BLaER1 (cell line): ENCODE measurements around the gene ADAM17.

ENCODE experiments used
- H3K27ac ChIP-seq: shearing (Covaris generic); formaldehyde crosslinking; 2 replicates; pipeline ENCODE4 v1.8.1; 2022
- H3K27me3 ChIP-seq: shearing (Covaris generic); formaldehyde crosslinking; 2 replicates; pipeline ENCODE4 v1.8.1; 2022
- H3K36me3 ChIP-seq: shearing (Covaris generic); formaldehyde crosslinking; 2 replicates; pipeline ENCODE4 v1.8.1; 2022
- H3K4me1 ChIP-seq: shearing (Covaris generic); formaldehyde crosslinking; 2 replicates; pipeline ENCODE4 v1.8.1; 2022
- H3K4me2 ChIP-seq: shearing (Covaris generic); formaldehyde crosslinking; 2 replicates; pipeline ENCODE4 v1.8.1; 2022
- H3K4me3 ChIP-seq: shearing (Covaris generic); formaldehyde crosslinking; 2 replicates; pipeline ENCODE4 v1.8.1; 2022
- H3K9ac ChIP-seq: shearing (Covaris generic); formaldehyde crosslinking; 2 replicates; pipeline ENCODE4 v1.8.1; 2022
- H3K9me3 ChIP-seq: shearing (Covaris generic); formaldehyde crosslinking; 2 replicates; pipeline ENCODE4 v1.8.1; 2022
- H4K20me1 ChIP-seq: shearing (Covaris generic); formaldehyde crosslinking; 2 replicates; pipeline ENCODE4 v1.8.1; 2022
- Cebpa-rat ChIP-seq: shearing (Covaris generic); IDR thresholded peaks from 2 replicates; pipeline ENCODE4 v1.8.1; 2022

Gene ADAM17

DNA sequence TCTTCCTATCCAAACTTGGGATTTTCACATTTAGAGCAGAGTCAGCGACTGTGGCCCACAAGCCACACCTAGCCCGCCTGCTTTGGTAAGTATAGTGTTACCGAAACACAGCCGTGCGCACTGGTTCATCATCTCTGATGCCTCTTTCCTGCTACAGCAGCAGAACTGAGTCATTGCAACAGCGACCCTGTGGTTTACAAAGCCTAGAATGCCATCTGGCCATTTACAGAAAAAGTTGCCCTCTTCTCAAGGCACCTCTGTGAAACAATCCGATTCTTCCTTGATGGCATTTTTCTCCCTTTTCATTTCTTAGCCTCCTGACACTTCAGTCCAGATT, 92.0 kb downstream of the ADAM17 start:
- Histone ChIP-seq H3K4me1 (peaks cover 25% of the 10 kb centered on the region), H3K4me3 (no peak overlapping the region), H3K27ac (no peak overlapping the region), H3K9ac (no peak overlapping the region), H3K27me3 (no peaks in the 10 kb centered on the region), H3K36me3 (peaks cover 89% of the 10 kb centered on the region), H3K9me3 (no peaks in the 10 kb centered on the region), H4K20me1 (no peaks in the 10 kb centered on the region), H3K4me2 (no peak overlapping the region)
- TF ChIP-seq Cebpa-rat: no peak

GRCh38 chr2:9462886-9463697, 92.5 kb downstream of the ADAM17 start:
- H3K27me3 ChIP-seq: no peaks in the 10 kb centered on the region
- no peak overlapping the region for H3K4me3 ChIP-seq
- H3K9me3 ChIP-seq: no peaks in the 10 kb centered on the region
- H3K9ac ChIP-seq: no peak overlapping the region
- no peak for TF ChIP-seq Cebpa-rat
- H3K4me2 ChIP-seq: no peak overlapping the region
- H3K4me1 ChIP-seq: peaks cover 25% of the 10 kb centered on the region
- H3K36me3 ChIP-seq: peaks cover 89% of the 10 kb centered on the region
- H3K27ac ChIP-seq: no peak overlapping the region
- no peaks in the 10 kb centered on the region for H4K20me1 ChIP-seq

- Histone ChIP-seq H3K4me1 (peaks cover 25% of the 10 kb centered on the region), H3K9ac (no peak overlapping the region), H3K36me3 (peaks cover 91% of the 10 kb centered on the region), H3K27me3 (no peaks in the 10 kb centered on the region), H4K20me1 (no peaks in the 10 kb centered on the region), H3K4me3 (no peak overlapping the region), H3K27ac (no peak overlapping the region), H3K9me3 (no peaks in the 10 kb centered on the region), H3K4me2 (no peak overlapping the region)
- TF ChIP-seq Cebpa-rat: no peak
Observed at GRCh38 chr2:9462313-9462712, 93.3 kb downstream of the ADAM17 start.

DNA sequence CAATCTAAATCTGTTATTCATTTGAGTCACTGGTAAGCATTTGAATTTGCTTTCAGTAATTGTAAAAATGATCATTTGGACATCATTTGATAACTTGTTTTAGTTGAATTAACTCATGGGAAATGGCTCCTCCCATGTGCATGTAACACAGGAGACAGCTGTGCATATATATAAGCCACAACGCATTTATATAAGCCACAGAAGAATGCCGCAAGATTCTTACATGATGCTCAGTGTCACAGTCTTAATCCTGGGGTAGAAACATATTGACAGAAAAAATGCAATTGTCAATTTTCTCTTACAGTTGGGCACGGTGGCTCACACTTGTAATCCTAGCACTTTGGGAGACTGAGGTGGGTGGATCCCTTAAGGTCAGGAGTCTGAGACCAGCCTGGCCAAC, 94.6 kb downstream of the ADAM17 start:
- no peak overlapping the region for H3K4me2 ChIP-seq
- TF ChIP-seq Cebpa-rat: no peak
- H3K36me3 ChIP-seq: peaks cover 92% of the 10 kb centered on the region
- H3K27me3 ChIP-seq: no peaks in the 10 kb centered on the region
- H3K9ac ChIP-seq: no peak overlapping the region
- no peak overlapping the region for H3K4me3 ChIP-seq
- H3K4me1 ChIP-seq: peaks cover 25% of the 10 kb centered on the region
- H4K20me1 ChIP-seq: no peaks in the 10 kb centered on the region
- no peaks in the 10 kb centered on the region for H3K9me3 ChIP-seq
- no peak overlapping the region for H3K27ac ChIP-seq

GRCh38 chr2:9460441-9461017, 95.1 kb downstream of the ADAM17 start:
- Histone ChIP-seq H3K27ac (no peak overlapping the region), H3K4me1 (peaks cover 25% of the 10 kb centered on the region), H3K27me3 (no peaks in the 10 kb centered on the region), H3K9me3 (no peaks in the 10 kb centered on the region), H3K4me3 (no peak overlapping the region), H3K9ac (no peak overlapping the region), H4K20me1 (no peaks in the 10 kb centered on the region), H3K36me3 (peaks cover 90% of the 10 kb centered on the region), H3K4me2 (no peak overlapping the region)
- TF ChIP-seq Cebpa-rat: no peak

DNA sequence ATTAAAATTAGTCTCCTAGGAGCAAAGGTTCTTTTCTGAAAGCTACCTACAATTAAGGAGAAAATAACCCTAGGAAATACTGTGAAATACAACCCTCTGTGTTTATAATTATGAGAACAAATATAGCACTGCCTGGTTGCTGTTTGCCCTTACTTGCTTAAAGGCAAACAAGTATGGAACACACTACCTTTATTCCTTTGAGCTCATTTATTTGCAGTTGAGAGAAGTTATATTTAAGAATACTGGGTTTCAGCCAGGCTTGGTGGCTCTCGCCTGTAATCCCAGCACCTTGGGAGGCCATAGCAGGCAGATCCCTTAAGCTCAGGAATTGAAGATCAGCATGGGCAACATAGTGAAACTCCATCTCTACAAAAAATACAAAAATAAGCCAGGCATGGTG, 104.4 kb downstream of the ADAM17 start:
- H3K4me1 ChIP-seq: no peaks in the 10 kb centered on the region
- no peak overlapping the region for H3K9ac ChIP-seq
- peaks cover 98% of the 10 kb centered on the region for H3K36me3 ChIP-seq
- no peak overlapping the region for H3K4me3 ChIP-seq
- no peak for TF ChIP-seq Cebpa-rat
- no peaks in the 10 kb centered on the region for H4K20me1 ChIP-seq
- no peak overlapping the region for H3K27ac ChIP-seq
- H3K9me3 ChIP-seq: no peaks in the 10 kb centered on the region
- no peak overlapping the region for H3K4me2 ChIP-seq
- H3K27me3 ChIP-seq: no peaks in the 10 kb centered on the region

DNA sequence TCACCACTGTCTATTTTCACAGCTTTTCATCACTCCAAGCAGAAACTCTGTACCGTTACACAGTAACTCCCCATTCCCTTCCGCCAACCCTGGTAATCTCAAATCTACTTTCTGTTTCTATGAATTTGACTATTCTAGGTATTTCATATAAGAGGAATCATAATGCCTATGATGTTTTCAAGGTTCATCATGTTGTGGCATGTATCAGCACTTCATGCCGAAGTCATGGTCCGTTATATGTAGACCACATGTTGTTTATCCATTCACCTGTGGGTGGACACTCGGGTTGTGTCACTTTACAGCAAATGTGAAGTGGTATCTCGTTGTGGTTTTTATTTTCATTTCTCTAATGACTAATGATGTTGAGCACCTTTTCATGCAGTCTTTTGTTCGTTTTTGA, 110.5 kb downstream of the ADAM17 start:
- no peak for TF ChIP-seq Cebpa-rat
- Histone ChIP-seq H3K9ac (no peak overlapping the region), H3K27ac (no peak overlapping the region), H3K4me3 (no peak overlapping the region), H3K36me3 (peaks cover 97% of the 10 kb centered on the region), H3K27me3 (no peaks in the 10 kb centered on the region), H4K20me1 (no peaks in the 10 kb centered on the region), H3K4me2 (no peak overlapping the region), H3K9me3 (no peaks in the 10 kb centered on the region), H3K4me1 (no peaks in the 10 kb centered on the region)

GRCh38 chr2:9443526-9443925, 112.1 kb downstream of the ADAM17 start:
- H3K27ac ChIP-seq: no peak overlapping the region
- no peak for TF ChIP-seq Cebpa-rat
- no peak overlapping the region for H3K4me3 ChIP-seq
- no peak overlapping the region for H3K4me2 ChIP-seq
- H3K4me1 ChIP-seq: no peaks in the 10 kb centered on the region
- no peaks in the 10 kb centered on the region for H3K9me3 ChIP-seq
- H3K36me3 ChIP-seq: peaks cover 95% of the 10 kb centered on the region
- H3K9ac ChIP-seq: no peak overlapping the region
- no peaks in the 10 kb centered on the region for H3K27me3 ChIP-seq
- no peaks in the 10 kb centered on the region for H4K20me1 ChIP-seq

DNA sequence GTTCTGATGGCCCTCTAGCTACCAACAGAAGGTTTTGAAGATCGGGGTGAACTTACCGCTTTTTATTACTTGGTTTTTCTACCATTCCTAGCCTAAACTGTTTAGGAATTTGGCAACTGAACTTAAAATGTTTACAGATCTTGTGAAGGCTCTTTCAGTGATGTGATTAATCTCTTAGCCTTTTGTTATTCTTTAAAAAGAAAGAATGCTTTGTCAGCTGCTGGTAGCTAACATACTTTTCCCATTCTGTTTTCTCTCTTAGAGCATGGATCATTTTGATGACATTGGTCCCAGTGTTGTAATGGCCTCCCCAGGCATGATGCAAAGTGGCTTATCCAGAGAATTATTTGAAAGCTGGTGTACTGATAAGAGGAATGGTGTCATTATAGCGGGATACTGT, 114.1 kb downstream of the ADAM17 start:
- H3K36me3 ChIP-seq: peaks cover 95% of the 10 kb centered on the region
- H3K4me1 ChIP-seq: no peaks in the 10 kb centered on the region
- H3K9ac ChIP-seq: no peak overlapping the region
- H3K4me2 ChIP-seq: no peak overlapping the region
- no peaks in the 10 kb centered on the region for H3K27me3 ChIP-seq
- H3K9me3 ChIP-seq: no peaks in the 10 kb centered on the region
- H4K20me1 ChIP-seq: no peaks in the 10 kb centered on the region
- H3K4me3 ChIP-seq: no peak overlapping the region
- no peak for TF ChIP-seq Cebpa-rat
- no peak overlapping the region for H3K27ac ChIP-seq

DNA sequence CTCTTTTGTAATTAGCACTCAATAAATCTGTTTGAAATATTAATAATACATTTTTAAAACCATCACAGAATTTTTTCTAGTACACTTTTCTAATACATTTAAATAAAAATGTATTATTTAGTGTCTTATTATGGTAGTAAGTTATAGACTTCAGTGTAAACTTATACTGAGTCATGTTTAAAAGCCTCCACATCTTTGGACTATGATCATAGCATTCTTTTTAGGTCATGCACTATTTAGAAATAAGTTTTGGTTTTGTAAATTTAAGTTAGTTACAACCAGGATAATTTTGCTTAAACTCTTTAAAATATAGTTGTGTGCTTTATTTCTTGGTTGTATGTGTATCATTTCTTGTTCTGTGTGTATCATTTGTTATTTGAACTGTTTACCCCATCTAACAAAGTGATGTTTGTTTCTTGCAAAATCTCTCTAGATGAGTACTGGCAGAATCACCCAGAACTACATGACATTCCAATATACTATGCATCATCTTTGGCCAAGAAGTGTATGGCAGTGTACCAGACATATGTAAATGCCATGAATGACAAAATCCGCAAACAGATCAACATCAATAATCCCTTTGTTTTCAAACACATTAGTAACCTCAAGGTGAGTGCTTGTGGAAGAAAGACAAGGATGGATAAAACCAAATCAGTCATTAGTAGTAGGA, 115.4 kb downstream of the ADAM17 start:
- Histone ChIP-seq H4K20me1 (no peaks in the 10 kb centered on the region), H3K4me2 (no peak overlapping the region), H3K9ac (no peak overlapping the region), H3K27ac (no peak overlapping the region), H3K4me3 (no peak overlapping the region), H3K36me3 (peaks cover 94% of the 10 kb centered on the region), H3K27me3 (no peaks in the 10 kb centered on the region), H3K4me1 (peaks cover 3% of the 10 kb centered on the region), H3K9me3 (no peaks in the 10 kb centered on the region)
- TF ChIP-seq Cebpa-rat: no peak
